D721Med (cell line): ENCODE data around the gene TARS2.

Experiments used
- DNase-seq: peaks from one replicate; pipeline ENCODE4 v3.0.0; 2011; ENCODE audit warnings: low spot score; ENCODE audit not compliant: insufficient read length
- FAIRE-seq: peaks from 2 replicates; lab custom pipeline; 2011; peaks lifted over from hg19 to GRCh38; lab: Jason Lieb, UNC
- CTCF ChIP-seq: IDR thresholded peaks from 2 replicates; pipeline ENCODE4 v1.5.1; 2012; ENCODE audit warnings: mild to moderate bottlenecking, control low read depth; ENCODE audit not compliant: insufficient read depth; ENCODE audit errors: missing control alignments

TARS2 gene

GRCh38 chr1:150555971-150556865 lies 69.0 kb downstream of the TARS2 start:
- FAIRE-seq: no peak
- DNase-seq: no peak
- TF ChIP-seq CTCF: no peak

- TF ChIP-seq CTCF: no peak
- DNase-seq (no peak), FAIRE-seq (no peak)
These were observed 69.9 kb downstream of the TARS2 start for GRCh38 chr1:150557065-150557600.
